HPDE6-E6E7 (cell line): Measurements from ENCODE around the gene SAPCD2.
"Not testable (repeated sequence)": the region's sequence is repeated elsewhere in the genome, so short reads cannot be mapped to it uniquely, and the experiment has no call there.

Experiments used
- DNase-seq: peaks from one replicate; pipeline ENCODE4 v3.0.0; 2011; ENCODE audit warnings: missing footprints; ENCODE audit errors: extremely low spot score

SAPCD2 gene

GRCh38 chr9:137048655-137049543 is 21.5 kb downstream of the SAPCD2 start:
- no peak for DNase-seq

GRCh38 chr9:137046088-137046787 is 24.1 kb downstream of the SAPCD2 start, which contains the start of gene NPDC1:
Gene NPDC1 (minus strand): TSS chr9:137046177. CDS start chr9:137045989, 188 bp downstream.
- DNase-seq = peak; percentile 88

- DNase-seq = no peak
These were observed 24.9 kb downstream of the SAPCD2 start for GRCh38 chr9:137045294-137046087.

GRCh38 chr9:137044502-137045177 is 25.7 kb downstream of the SAPCD2 start:
- no peak for DNase-seq

- no peak for DNase-seq
These were observed 26.3 kb downstream of the SAPCD2 start for GRCh38 chr9:137044037-137044436.

GRCh38 chr9:137042751-137043727 is 27.3 kb downstream of the SAPCD2 start:
- DNase-seq = no peak

GRCh38 chr9:137041124-137041523 is 29.2 kb downstream of the SAPCD2 start:
- no peak for DNase-seq

- no peak for DNase-seq
These were observed 29.8 kb downstream of the SAPCD2 start for GRCh38 chr9:137040568-137040967.

- no peak for DNase-seq
These were observed 30.6 kb downstream of the SAPCD2 start for GRCh38 chr9:137039611-137040366.

- DNase-seq = no peak
These were observed 31.4 kb downstream of the SAPCD2 start for GRCh38 chr9:137038916-137039315.

GRCh38 chr9:137037483-137037882 is 32.9 kb downstream of the SAPCD2 start:
- DNase-seq = no peak

- DNase-seq = no peak
These were observed 33.3 kb downstream of the SAPCD2 start for GRCh38 chr9:137037035-137037434.

GRCh38 chr9:137035937-137036336 is 34.4 kb downstream of the SAPCD2 start:
- no peak for DNase-seq

GRCh38 chr9:137035507-137035834 is 34.9 kb downstream of the SAPCD2 start:
- no peak for DNase-seq

- peak; percentile 89 for DNase-seq
These were observed 35.4 kb downstream of the SAPCD2 start for GRCh38 chr9:137034709-137035506.

- DNase-seq = no peak
These were observed 36.2 kb downstream of the SAPCD2 start for GRCh38 chr9:137034039-137034708.

GRCh38 chr9:137033481-137033880 is 36.9 kb downstream of the SAPCD2 start:
- not testable (repeated sequence) for DNase-seq

GRCh38 chr9:137032858-137033257 is 37.5 kb downstream of the SAPCD2 start:
- DNase-seq = no peak
